Uterus (tissue), 2 donors: Measurements from ENCODE around the gene PNPLA8.

Experiments
- CTCF ChIP-seq, 4 experiments: fragments of 200-600 bp in 2 of 4; fragments of 450-650 bp in 2 of 4; sonication (generic) in 2 of 4; IDR thresholded peaks; one replicate each; pipeline ENCODE4 v1.5.1; 2016 to 2019; ENCODE audit warnings: antibody characterized with exemption in 4 of 4, mild to moderate bottlenecking in 2 of 4, moderate library complexity in 1 of 4
- POLR2A ChIP-seq, 2 donors: fragments of 450-650 bp; IDR thresholded peaks; one replicate each; pipeline ENCODE4 v1.6.1; 2016; ENCODE audit warnings: antibody characterized with exemption in 2 of 2, mild to moderate bottlenecking in 1 of 2, moderate library complexity in 1 of 2

GRCh38 chr7:108488768-108489538 lies 37.0 kb downstream of the PNPLA8 start:
- TF ChIP-seq CTCF (IDR thresholded peaks at IDR 0.05) (no peak), POLR2A (IDR thresholded peaks at IDR 0.05) (no peak)
